ENCODE data around the gene MAN1A1. TPM values are rescaled to one million over a fixed set of nuclear protein-coding genes. Genes with fewer than 3 reads are reported as not detected.

Gene MAN1A1
- total RNA-seq, 1 donor from 2014 or later: 78.0 TPM

DNA sequence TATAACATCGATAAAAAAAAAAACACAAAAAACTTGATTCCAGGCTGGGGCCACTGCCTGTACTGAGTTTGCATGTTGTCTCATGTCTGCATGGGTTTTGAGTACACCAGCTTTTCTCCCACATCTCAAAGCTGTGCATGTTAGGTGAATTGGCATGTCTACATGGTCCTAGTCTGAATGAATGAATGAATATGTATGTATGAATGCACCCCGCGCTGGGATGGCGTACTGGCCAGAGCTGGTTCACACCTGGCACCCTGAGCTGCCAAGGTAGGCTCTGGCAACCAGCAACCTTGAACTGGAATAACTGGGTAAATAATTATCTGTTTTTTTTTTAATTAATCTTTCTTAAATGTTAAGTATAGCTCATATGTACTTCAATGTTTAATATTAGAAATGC, 131.0 kb downstream of the MAN1A1 start:
- TF ChIP-seq, protein P1, sequence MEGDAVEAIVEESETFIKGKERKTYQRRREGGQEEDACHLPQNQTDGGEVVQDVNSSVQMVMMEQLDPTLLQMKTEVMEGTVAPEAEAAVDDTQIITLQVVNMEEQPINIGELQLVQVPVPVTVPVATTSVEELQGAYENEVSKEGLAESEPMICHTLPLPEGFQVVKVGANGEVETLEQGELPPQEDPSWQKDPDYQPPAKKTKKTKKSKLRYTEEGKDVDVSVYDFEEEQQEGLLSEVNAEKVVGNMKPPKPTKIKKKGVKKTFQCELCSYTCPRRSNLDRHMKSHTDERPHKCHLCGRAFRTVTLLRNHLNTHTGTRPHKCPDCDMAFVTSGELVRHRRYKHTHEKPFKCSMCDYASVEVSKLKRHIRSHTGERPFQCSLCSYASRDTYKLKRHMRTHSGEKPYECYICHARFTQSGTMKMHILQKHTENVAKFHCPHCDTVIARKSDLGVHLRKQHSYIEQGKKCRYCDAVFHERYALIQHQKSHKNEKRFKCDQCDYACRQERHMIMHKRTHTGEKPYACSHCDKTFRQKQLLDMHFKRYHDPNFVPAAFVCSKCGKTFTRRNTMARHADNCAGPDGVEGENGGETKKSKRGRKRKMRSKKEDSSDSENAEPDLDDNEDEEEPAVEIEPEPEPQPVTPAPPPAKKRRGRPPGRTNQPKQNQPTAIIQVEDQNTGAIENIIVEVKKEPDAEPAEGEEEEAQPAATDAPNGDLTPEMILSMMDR (IDR thresholded peaks at IDR 0.05): no peak
- H3K4me1 ChIP-seq: peaks cover 4% of the 10 kb centered on the region
- H3K27ac ChIP-seq: no peak overlapping the region
- H3K9me3 ChIP-seq: no peaks in the 10 kb centered on the region
- H3K36me3 ChIP-seq: no peaks in the 10 kb centered on the region
- ATAC-seq (no peak), DNase-seq (no peak)
- intact Hi-C loops (cut with DNase I): no loop called here
- H3K4me3 ChIP-seq: no peak overlapping the region
- no peaks in the 10 kb centered on the region for H3K27me3 ChIP-seq (ENCODE audit: low read depth)

DNA sequence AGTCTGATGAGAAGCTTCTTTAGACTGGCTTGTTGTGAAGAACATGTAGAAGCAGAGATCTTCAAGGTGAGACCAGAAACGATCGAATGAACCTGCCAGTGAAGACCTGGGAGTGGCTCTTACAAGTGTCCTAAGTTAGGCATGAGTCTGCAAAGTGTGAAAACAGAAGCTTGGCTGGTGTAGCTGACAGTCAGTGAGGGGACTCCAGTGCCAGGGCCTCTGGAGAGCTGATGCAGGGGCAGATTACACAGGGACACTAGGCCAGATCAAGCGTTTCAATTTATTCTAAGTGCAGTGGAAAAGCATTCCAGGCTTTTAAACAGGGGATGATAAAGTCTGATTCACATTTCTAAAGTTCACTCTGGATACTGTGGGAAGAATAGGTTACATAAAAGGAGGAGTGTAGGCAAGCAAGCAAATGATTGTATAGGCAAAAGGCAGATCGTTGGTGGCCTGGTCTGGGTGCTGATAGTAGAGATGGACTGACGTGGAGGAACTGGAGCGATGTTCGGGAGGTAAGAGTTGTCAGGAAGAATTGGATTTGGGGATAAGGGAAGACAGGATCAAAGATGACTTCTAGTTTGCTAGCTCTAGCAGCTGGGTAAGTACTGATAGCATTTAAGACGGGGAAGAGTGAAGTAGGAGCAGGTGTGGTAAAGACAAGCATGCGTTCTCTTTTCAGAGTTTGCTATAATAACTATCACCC, 133.5 kb downstream of the MAN1A1 start:
- intact Hi-C loops (cut with DNase I): no loop called here
- H3K36me3 ChIP-seq: no peaks in the 10 kb centered on the region
- TF ChIP-seq, protein P1 (IDR thresholded peaks at IDR 0.05): no peak
- ATAC-seq (no peak), DNase-seq (no peak)
- no peak overlapping the region for H3K27ac ChIP-seq
- peaks cover 4% of the 10 kb centered on the region for H3K4me1 ChIP-seq
- H3K9me3 ChIP-seq: no peaks in the 10 kb centered on the region
- H3K27me3 ChIP-seq (ENCODE audit: low read depth): no peaks in the 10 kb centered on the region
- H3K4me3 ChIP-seq: no peak overlapping the region

DNA sequence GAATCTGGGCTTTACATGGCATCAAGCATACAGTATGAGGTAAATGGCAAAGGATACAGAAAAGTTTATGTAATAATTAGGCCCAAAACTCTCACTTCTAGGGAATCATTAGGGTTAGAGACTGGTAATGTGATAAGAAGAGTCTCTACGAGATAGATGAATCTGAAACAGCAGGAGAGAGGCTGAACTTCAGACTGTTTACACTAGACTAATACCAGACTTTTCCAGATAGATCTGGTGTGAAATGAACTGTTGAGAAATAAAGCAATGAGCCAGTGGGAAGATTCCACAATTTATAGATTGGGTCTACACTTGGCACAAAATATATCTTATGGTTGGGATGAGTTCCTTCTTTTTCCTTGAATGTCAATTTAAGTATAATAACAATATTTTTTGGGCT, 134.3 kb downstream of the MAN1A1 start:
- H3K4me3 ChIP-seq: no peak overlapping the region
- H3K4me1 ChIP-seq: peaks cover 4% of the 10 kb centered on the region
- H3K9me3 ChIP-seq: no peaks in the 10 kb centered on the region
- no peak for DNase-seq
- TF ChIP-seq, protein P1 (IDR thresholded peaks at IDR 0.05): no peak
- ATAC-seq: no peak
- H3K27ac ChIP-seq: no peak overlapping the region
- H3K27me3 ChIP-seq (ENCODE audit: low read depth): no peaks in the 10 kb centered on the region
- no peaks in the 10 kb centered on the region for H3K36me3 ChIP-seq
- intact Hi-C loops (cut with DNase I): no loop called here

DNA sequence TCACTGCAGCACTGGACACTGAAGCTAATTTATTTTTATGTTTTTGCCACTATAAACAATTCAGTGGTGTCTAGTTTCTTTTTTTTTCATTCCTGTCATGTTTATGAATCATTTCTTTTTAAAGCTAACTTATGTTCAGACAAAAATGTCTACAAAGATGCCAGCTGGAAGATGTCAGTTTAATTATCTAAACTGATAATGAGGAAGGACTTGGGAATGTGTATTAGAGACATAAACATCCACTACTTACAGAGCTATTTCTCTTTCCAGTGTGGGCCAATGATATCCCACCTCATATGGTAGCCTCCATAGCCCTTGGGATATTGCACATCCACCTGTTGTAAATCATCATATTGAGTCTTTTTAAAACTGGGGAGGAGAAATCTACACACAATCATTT, 139.0 kb downstream of the MAN1A1 start:
- no peaks in the 10 kb centered on the region for H3K9me3 ChIP-seq
- H3K4me3 ChIP-seq: no peak overlapping the region
- intact Hi-C loops (cut with DNase I): no loop called here
- H3K27ac ChIP-seq: no peak overlapping the region
- H3K36me3 ChIP-seq: no peaks in the 10 kb centered on the region
- peaks cover under 1% of the 10 kb centered on the region for H3K4me1 ChIP-seq
- DNase-seq (no peak), ATAC-seq (no peak)
- H3K27me3 ChIP-seq (ENCODE audit: low read depth): no peaks in the 10 kb centered on the region
- TF ChIP-seq, protein P1 (IDR thresholded peaks at IDR 0.05): no peak

DNA sequence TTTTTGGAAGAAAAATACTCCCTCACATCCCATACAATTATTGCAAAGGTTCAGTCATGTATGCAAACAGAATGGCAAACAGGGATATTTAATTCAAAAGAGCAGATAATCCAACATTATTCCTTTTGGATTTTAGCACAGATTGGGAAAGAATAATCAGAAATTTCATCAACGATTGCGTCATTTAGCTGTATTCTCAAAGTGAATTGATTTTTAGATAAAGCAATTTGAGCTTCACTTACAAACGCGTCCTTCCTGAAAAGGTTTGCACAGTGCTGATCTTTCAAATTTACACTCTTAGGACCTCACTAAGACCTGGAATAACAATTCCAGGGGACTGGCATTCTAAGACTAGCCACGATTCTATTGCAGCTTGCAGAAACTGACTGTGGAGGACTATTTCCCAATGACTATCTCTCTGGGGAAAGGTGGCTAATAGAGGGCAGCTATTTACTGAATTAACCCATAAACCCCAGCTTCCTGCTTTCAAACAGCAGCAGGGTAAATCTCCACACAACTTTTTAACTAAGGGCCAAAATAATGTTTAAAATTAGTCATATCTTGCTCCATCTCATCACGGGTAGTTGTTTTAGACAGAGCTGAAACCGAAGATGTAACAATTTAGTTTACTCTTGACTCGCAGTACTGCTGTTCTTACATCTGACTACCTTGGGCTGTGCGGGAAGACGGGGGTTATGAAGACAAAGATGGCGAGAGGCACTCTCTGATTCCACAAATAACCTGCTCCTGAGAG, 139.9 kb downstream of the MAN1A1 start:
- ATAC-seq (no peak), DNase-seq (no peak)
- TF ChIP-seq, protein P1 (IDR thresholded peaks at IDR 0.05): no peak
- Histone ChIP-seq H3K4me1 (no peaks in the 10 kb centered on the region), H3K4me3 (no peak overlapping the region), H3K36me3 (no peaks in the 10 kb centered on the region), H3K9me3 (no peaks in the 10 kb centered on the region), H3K27me3 (ENCODE audit: low read depth) (no peaks in the 10 kb centered on the region), H3K27ac (no peak overlapping the region)
- intact Hi-C loops (cut with DNase I): no loop called here
